ENCODE data around the gene SUCLG2.

The SUCLG2 gene

DNA sequence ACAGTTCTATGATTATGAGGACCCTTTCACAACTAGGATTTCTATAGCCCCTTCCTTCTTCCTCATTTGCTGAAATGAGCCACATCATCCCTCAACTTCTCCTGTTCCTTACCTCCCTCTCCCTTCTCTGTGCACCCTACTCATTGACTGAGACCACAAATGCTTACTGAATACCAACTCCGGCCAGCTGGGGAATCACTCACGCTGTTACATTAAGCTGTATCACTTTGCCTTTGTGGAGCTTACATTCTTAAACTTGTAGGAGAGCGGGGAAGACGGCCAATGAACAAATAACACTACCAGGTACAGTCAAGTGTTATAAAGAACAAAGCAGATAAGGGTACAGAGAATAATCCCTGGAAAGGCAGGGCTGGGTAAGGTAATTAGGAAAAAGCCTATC lies 5.7 kb downstream of the SUCLG2 start:
- DNase-seq: no peak

DNA sequence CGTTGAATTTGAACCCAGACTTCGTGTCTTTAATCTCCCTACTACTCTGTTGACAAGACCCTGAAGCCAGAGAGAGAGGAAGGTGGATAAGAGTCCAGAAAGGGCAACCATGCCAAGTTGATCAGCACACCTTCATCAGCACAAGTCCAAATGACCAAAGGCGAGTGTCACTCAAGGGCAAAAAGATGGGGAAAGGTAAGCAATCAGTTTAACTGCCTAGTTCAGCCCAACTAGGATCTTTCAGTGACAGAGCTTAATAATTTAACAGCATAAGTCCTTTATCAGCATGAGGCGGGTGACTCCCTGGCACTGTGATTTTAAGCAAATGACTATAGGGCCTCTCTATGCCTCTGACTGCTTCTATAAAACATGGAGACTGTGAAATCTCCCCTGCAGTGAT lies 6.2 kb downstream of the SUCLG2 start:
- no peak for DNase-seq

DNA sequence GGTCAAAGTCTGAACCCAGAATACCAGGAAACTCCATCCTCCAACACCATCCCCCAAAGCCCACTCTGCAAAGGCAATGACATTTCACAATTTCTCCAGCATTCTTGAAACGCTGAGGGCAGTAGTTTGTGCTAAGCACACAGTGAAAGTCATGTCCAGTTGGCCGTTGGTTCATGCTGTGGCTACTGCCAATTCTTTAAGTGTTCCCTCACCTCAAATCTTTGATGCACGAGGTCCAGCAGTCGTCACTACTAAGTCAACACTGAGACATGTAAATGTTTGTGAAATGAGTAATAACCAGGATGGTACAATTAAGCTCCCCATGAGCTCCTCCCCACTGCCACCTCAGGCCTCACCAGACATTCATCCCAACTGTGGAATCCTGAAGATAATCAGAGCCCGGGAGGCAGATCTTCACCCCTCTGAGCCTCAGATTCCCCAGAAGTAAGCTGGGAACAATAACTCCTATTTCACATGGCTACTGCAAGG lies 7.0 kb downstream of the SUCLG2 start:
- DNase-seq: no peak

GRCh38 chr3:67646586-67647234 lies 7.7 kb downstream of the SUCLG2 start:
- DNase-seq: no peak

DNA sequence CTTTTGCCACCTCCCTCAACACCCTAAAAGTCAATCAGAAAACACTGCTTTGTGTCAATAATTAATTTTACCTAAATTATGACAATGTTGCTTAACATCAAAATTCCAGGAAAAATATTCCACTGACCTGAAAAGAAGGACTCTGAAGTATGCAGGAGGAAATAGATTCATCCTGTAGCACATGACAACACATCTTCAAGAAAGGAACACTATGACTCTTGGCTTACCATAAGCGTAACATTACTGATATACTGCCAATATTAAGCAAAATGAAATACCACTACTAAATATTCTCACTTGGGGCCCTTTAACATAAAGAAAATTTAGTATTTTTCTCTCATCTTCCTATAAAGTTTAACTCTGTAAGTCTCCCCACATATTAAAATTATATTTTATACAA lies 9.6 kb downstream of the SUCLG2 start:
- no peak for DNase-seq

DNA sequence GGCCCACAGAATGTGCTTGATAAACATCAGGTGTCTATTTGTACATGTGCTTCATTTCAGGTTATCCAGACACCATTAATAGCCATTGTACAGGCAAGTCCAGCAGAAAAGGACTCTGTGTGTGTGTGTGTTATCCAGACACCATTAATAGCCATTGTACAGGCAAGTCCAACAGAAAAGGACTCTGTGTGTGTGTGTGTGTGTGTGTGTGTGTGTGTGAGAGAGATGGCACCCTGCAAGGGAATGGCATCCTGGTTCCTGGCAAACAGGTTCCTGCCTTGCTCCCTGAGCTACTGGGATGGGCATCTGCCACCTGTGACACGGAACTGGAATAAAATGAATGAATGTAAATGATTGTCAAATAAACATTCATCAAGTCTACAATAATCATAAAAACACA lies 11.7 kb downstream of the SUCLG2 start:
- DNase-seq: no peak

GRCh38 chr3:67642190-67642589 lies 12.2 kb downstream of the SUCLG2 start:
- DNase-seq: no peak

DNA sequence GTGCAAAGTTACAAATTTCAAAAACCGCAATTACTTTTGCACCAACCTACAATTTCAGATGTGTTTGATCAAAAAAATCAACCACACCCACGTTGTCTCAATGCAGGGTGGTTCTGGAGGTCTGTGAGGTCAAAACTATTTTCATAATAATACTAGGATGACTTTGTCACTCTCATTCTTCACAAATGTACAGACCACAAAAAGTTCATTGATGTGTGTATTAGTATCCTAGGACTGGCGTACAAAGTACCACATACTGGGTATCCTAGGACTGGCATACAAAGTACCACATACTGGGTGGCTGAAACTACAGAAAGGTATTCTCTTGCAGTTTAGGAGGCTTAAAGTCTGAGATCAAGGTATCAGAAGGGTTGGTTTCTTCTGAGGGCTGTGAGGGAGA lies 13.0 kb downstream of the SUCLG2 start:
- no peak for DNase-seq

DNA sequence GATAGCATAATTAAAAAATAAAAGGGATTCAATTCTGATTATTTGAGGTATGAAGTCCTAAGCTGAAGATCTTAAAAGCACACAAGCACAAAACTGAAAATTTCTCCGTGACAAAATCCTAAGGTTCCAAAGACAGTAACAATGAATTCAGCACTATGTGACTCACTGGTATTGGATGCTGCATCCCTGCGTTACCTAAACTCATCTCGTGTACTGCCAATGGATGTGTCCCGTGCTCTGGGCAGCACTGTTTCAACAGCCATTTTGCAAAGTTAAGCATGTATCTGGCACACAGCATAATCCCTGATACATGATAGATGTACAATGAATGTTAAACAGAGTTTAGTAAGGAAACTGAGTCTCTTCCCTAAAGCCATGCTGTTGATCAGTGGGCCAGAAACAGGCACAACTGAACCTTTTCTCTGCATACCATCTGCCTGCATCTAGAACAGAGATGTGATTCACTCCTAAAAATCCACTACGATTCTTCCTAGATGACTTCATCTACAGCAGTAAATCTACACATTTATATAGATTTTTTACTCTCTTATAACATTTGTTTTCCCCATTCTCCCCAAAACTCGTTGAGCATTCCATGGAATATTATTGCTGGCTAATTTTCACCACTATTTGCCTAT lies 14.3 kb downstream of the SUCLG2 start:
- DNase-seq: no peak

DNA sequence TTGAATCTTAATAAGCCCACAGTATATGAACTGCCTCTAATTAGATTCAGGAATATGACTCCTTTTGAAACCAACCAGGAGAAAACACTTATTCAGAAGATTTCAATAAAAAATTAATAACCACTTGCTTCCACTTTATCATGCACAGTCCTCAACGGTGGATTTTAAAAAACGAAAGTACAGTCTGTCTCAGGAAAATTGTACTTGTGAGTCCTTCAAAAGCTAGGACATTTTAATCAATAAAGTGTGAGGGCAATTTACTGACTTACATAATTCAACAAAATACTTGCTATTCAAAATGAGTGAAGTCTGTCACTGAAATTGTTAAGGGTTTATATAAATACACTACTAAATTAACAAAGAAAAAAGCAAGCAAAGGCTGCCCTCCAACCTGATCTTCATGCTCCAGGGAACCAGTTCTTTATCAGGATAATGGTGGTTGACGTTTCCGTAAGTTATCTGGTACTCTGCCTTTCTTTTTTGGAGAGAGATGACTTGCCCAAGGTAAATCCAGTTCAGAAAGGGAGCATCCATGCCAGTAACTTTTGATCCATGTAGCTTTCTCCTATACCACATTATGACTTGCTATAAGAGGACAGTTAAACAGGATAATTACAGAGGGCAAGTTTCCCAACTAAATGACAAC lies 17.0 kb downstream of the SUCLG2 start:
- no peak for DNase-seq

GRCh38 chr3:67635806-67636205 lies 18.6 kb downstream of the SUCLG2 start:
- DNase-seq: no peak

GRCh38 chr3:67635257-67635656 lies 19.2 kb downstream of the SUCLG2 start:
- no peak for DNase-seq

- DNase-seq: no peak
Measured at GRCh38 chr3:67630666-67631362, 23.6 kb downstream of the SUCLG2 start.

DNA sequence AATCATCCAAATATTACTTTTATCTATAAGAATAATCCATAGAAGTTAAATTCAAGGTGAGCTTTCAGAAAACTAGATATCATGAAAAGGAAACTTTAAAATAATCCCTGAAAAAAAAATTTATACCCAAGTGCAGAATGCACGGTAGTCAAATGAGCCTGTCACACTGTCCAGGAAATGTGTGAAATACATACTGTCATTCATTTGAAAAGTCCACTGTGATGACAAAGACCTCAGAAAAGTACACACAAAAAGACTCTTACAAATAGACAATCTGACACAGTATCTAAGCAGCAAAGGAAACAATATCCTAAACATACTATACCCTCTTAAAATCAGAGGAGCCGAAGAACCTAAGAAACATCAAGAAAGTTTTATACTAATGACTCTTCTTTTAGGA lies 29.7 kb downstream of the SUCLG2 start:
- no peak for DNase-seq

GRCh38 chr3:67624078-67624477 lies 30.3 kb downstream of the SUCLG2 start:
- DNase-seq: no peak

GRCh38 chr3:67622652-67623051 lies 31.8 kb downstream of the SUCLG2 start:
- DNase-seq: no peak

- no peak for DNase-seq
Measured at GRCh38 chr3:67620869-67621268, 33.5 kb downstream of the SUCLG2 start.

DNA sequence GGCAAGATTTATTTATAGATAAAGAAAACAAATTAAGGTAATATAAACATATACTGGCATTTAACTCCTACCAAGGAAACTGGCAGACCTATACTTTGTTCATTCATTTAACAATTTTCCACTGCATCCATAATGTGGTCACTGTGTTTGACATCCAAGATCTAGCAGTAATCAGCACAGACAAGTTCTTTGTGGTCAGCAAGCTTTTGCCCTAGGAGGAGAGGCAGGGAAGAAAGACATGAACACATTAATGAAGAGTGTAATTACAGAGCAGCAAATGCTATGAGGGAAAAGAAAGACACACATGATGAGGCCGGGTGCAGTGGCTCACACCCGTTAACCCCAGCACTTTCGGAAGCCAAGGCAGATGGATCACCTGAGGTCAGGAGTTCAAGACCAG lies 34.4 kb downstream of the SUCLG2 start:
- DNase-seq: no peak

GRCh38 chr3:67617518-67617917 lies 36.9 kb downstream of the SUCLG2 start:
- no peak for DNase-seq

DNA sequence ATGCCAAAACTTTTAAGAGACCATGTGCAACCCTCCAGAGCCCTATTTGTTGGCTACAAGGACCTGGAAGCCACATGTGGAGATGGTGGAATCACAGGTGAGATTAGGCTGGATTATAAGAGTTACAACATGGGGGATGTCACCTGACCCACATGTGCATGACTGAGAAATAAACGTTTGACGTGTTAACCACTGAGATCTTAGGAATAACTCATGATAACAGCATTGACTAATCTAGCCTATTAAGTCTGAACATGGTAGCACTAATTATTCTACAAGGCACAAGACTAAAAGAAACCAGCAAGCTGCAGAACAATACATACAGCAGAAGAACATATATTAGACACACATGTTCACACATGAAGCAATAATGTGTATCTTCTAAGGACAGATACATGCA lies 38.4 kb downstream of the SUCLG2 start:
- no peak for DNase-seq

- no peak for DNase-seq
Measured at GRCh38 chr3:67614195-67614594, 40.2 kb downstream of the SUCLG2 start.

DNA sequence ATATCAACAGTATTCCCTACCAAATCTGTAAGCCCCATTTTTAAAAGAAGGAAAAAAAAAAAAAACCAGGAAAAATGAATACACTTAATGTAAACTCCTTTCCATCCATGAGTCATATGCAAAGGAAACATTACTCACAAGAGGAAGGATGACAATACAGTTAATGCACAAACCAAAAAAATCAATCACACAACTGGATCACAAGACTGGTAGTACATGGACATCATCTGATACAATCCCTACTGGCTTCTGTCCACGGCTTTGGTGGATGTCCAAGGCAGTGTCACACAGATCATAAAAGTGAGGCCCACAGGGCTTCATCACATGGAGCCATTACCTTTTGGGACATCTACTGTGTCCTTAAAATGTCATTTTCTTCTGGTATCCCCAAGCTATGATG lies 44.0 kb downstream of the SUCLG2 start:
- no peak for DNase-seq

DNA sequence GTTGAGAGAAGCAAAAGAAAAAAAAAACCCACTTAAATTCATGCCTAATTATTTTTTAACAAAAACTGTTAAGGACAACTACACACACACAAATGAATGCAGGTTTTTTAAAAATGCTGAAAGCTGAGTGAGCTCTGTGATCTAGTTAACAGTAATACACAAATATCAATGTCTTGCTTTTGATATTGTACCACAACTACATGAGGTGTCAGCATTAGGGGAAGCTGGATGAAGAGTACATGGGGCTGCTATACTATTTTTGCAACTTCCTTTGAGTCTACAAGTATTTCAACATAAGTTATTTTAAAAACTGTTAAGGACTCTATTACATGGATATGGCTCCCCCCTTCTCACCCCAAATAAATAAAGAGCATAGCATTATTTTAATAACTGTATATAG lies 44.7 kb downstream of the SUCLG2 start:
- DNase-seq: no peak

- no peak for DNase-seq
Measured at GRCh38 chr3:67608034-67608433, 46.4 kb downstream of the SUCLG2 start.

All from activated CD4-positive, alpha-beta T cell treated with anti-CD3 and anti-CD28 coated beads for 48 hours (primary cell).